GM12878 (cell line): Measurements from ENCODE around the gene KLHL2. TPM values are rescaled to one million over a fixed set of nuclear protein-coding genes. Genes with fewer than 3 reads are reported as not detected.
A peak's percentile ranks its signal among the peaks of the same experiment; 100 is the strongest.

Experiments
- ATAC-seq: fragments of 200-7000 bp; cut with Tn5 transposase; 3 replicates; pipeline ENCODE4 v1.9.1; 2020; ENCODE audit warnings: mild to moderate bottlenecking, moderate library complexity
- BruUV-seq: library from RNA; stranded (reverse); fragments of 400-500 nt; replicated peaks from 2 replicates; lab custom pipeline; 2021; lab: Mats Ljungman, UMichigan
- CTCF ChIA-PET: fragments of 300-600 bp; sonication (Branson Sonifier 250); formaldehyde crosslinking; extraction: SDS; loops from one replicate; lab custom pipeline; 2021; ENCODE audit warnings: inconsistent platforms; lab: Yijun Ruan, JAX
- POLR2A ChIA-PET: fragments of 350-600 bp; formaldehyde crosslinking; extraction: SDS; loops from one replicate; lab custom pipeline; 2021; ENCODE audit warnings: inconsistent platforms; lab: Charles Lee
- RAD21 ChIA-PET: fragments of 300-600 bp; sonication (Branson Sonifier 250); formaldehyde crosslinking; loops from one replicate; lab custom pipeline; 2023; ENCODE audit warnings: antibody characterized with exemption; ENCODE audit not compliant: unreplicated experiment; lab: Charles Lee
- SMC1A ChIA-PET: fragments of 300-600 bp; sonication (Branson Sonifier 250); formaldehyde crosslinking; loops from one replicate; lab custom pipeline; 2023; ENCODE audit not compliant: unreplicated experiment, uncharacterized antibody; lab: Charles Lee
- DNase-seq: peaks from one replicate; pipeline ENCODE4 v3.0.0-alpha.2; 2011; ENCODE audit warnings: low read depth, low spot score
- FAIRE-seq: peaks from 3 replicates; lab custom pipeline; 2011; peaks lifted over from hg19 to GRCh38; lab: Jason Lieb, UNC
- H2AFZ ChIP-seq: 2 replicates; pipeline ENCODE4 v1.6.0; 2011; ENCODE audit warnings: low read depth, low read length, control low read depth; ENCODE audit not compliant: control insufficient read depth
- H3K27ac ChIP-seq: 2 replicates; pipeline ENCODE4 v1.5.1; 2011; ENCODE audit warnings: control low read depth; ENCODE audit not compliant: control insufficient read depth, insufficient read depth
- H3K27me3 ChIP-seq, 2 experiments: replicated peaks in 1 of 2; 2 replicates each; pipeline versions ENCODE4 v1.6.0 to v1.6.1; 2011; ENCODE audit warnings: low read length in 1 of 2; ENCODE audit not compliant: control insufficient read depth in 2 of 2, insufficient read depth in 2 of 2
- H3K36me3 ChIP-seq, 2 experiments: 2 replicates each; pipeline ENCODE4 v1.5.1; 2011; ENCODE audit warnings: low read length in 1 of 2; ENCODE audit not compliant: control insufficient read depth in 2 of 2, insufficient read depth in 2 of 2
- H3K4me1 ChIP-seq: 2 replicates; pipeline ENCODE4 v1.6.1; 2011; ENCODE audit warnings: mild to moderate bottlenecking, low read length, moderate library complexity, mixed read lengths; ENCODE audit not compliant: control insufficient read depth, insufficient read depth
- H3K4me2 ChIP-seq: 2 replicates; pipeline ENCODE4 v1.6.0; 2011; ENCODE audit warnings: control low read depth; ENCODE audit not compliant: control insufficient read depth, insufficient read depth
- H3K4me3 ChIP-seq: fragments of 200-600 bp; sonication (generic); 2 replicates; pipeline ENCODE4 v1.5.1; 2016
- H3K79me2 ChIP-seq: 2 replicates; pipeline ENCODE4 v1.6.0; 2011; ENCODE audit warnings: low read length; ENCODE audit not compliant: control insufficient read depth, insufficient read depth
- H3K9ac ChIP-seq: 2 replicates; pipeline ENCODE4 v1.8.0; 2011; ENCODE audit warnings: low read length, control low read depth, mixed read lengths; ENCODE audit not compliant: control insufficient read depth, insufficient read depth
- H3K9me3 ChIP-seq: replicated peaks from 3 replicates; pipeline ENCODE4 v1.5.1; 2011; ENCODE audit warnings: mild to moderate bottlenecking, low read length; ENCODE audit not compliant: control insufficient read depth, insufficient read depth
- H4K20me1 ChIP-seq: 2 replicates; pipeline ENCODE4 v1.6.0; 2011; ENCODE audit not compliant: control insufficient read depth, insufficient read depth
- IKZF1 ChIP-seq: fragments of 450-650 bp; conservative IDR thresholded peaks from 2 replicates; pipeline ENCODE4 v1.6.1; 2017; ENCODE audit warnings: antibody characterized with exemption, mild to moderate bottlenecking
- IRF4 ChIP-seq: IDR thresholded peaks from 2 replicates; pipeline ENCODE4 v1.6.1; 2011; ENCODE audit warnings: low read depth, low read length
- MEF2B ChIP-seq: fragments of 450-650 bp; IDR thresholded peaks from 2 replicates; pipeline ENCODE4 v1.6.1; 2018; ENCODE audit warnings: mild to moderate bottlenecking, moderate library complexity; ENCODE audit not compliant: partially characterized antibody, poor library complexity, severe bottlenecking
- MLLT1 ChIP-seq: fragments of 450-650 bp; IDR thresholded peaks from 2 replicates; pipeline ENCODE4 v1.6.1; 2016; ENCODE audit warnings: mild to moderate bottlenecking
- MTA3 ChIP-seq: IDR thresholded peaks from 2 replicates; pipeline ENCODE4 v1.6.1; 2012; ENCODE audit warnings: low read length, inconsistent platforms, borderline replicate concordance
- NR2C2 ChIP-seq: IDR thresholded peaks from 2 replicates; pipeline ENCODE4 v1.6.1; 2011; ENCODE audit warnings: borderline replicate concordance, low read depth; ENCODE audit not compliant: control insufficient read depth, insufficient read length
- PML ChIP-seq: IDR thresholded peaks from 2 replicates; pipeline ENCODE4 v1.6.1; 2012; ENCODE audit warnings: low read length, inconsistent platforms
- RBBP5 ChIP-seq: fragments of 200-600 bp; sonication (generic); conservative IDR thresholded peaks from 2 replicates; pipeline ENCODE4 v1.6.1; 2016
- WGBS: methylation state at CpG from one replicate; pipeline ENCODE4 v1.1.6; 2016; ENCODE audit warnings: low lambda C conversion rate; ENCODE audit not compliant: insufficient replicate concordance, insufficient coverage; ENCODE audit errors: missing lambda C conversion rate; 5-methylcytosine and 5-hydroxymethylcytosine counted together
- in situ Hi-C: fragments of 300-500 bp; cut with MboI; formaldehyde crosslinking; loops from 9 replicates; pipeline ENCODE4 v1.14.3; 2018; ENCODE audit warnings: mixed read lengths
- intact Hi-C: fragments of 100-400 bp; cut with micrococcal nuclease; formaldehyde crosslinking; loops from one replicate; pipeline ENCODE4 v1.14.2; 2022; ENCODE audit not compliant: unreplicated experiment
- polyA plus RNA-seq, 11 experiments: library from polyadenylated mRNA; depleted of rRNA in 4 of 11; unstranded in 6 of 11; stranded (reverse) in 5 of 11; fragments of >200 nt; fragmentation: Nextera tagmentation in 4 of 11; fragmentation: Illumina TruSeq in 1 of 11; extraction: Ambion mirVana in 4 of 11; extraction: Trizol in 1 of 11; gene quantifications; 1 replicate in 1 of 11; 2 replicates in 10 of 11; pipeline versions ENCODE4 v1.2.1 to v1.2.3, GENCODE V29; 2011 to 2016; ENCODE audit warnings: inconsistent platforms in 2 of 11, missing spikeins in 2 of 11, low read depth in 1 of 11
- total RNA-seq, 4 experiments: library from RNA; depleted of rRNA in 3 of 4; stranded (reverse); fragments of >200 nt in 3 of 4; fragmentation: Illumina TruSeq in 1 of 4; extraction: Trizol in 1 of 4; gene quantifications; 2 replicates each; pipeline versions ENCODE4 v1.2.1 to v1.2.3, GENCODE V29; 2013 to 2021
- TF ChIP-seq, protein P1 (sequence below), 3 experiments: IDR thresholded peaks in 2 of 3; conservative IDR thresholded peaks in 1 of 3; 2 replicates each; pipeline ENCODE4 v1.5.1; 2011; ENCODE audit warnings: low read depth in 3 of 3, low read length in 3 of 3, mild to moderate bottlenecking in 3 of 3, control low read depth in 2 of 3, moderate library complexity in 2 of 3, inconsistent platforms in 1 of 3, mixed read lengths in 1 of 3; ENCODE audit not compliant: control insufficient read depth in 2 of 3, insufficient read depth in 1 of 3; ENCODE audit errors: extremely low read depth in 1 of 3

The KLHL2 gene
- total and polyA plus RNA-seq, 10 of the 15 experiments (the other 5 are each of a cell fraction or from before 2014, with no cell fraction given), result 4.8 to 22.8 (median 12.9) TPM

GRCh38 chr4:165347647-165348569 is 140.5 kb downstream of the KLHL2 start:
- ChIA-PET RAD21 (interaction anchor here (2.2 kb wide), 2 partner anchors 17 to 216 kb away, joined by 4 to 9 read pairs; no protein-coding TSS in a partner anchor), CTCF (interaction anchor here (1.8 to 10.2 kb wide), 2 partner anchors 8 to 216 kb away, joined by 8 to 98 read pairs; no protein-coding TSS in a partner anchor), SMC1A (interaction anchor here (1.1 to 3.8 kb wide), 2 partner anchors 97 to 217 kb away, joined by 3 to 12 read pairs; no protein-coding TSS in a partner anchor), POLR2A (interaction anchor here (1.9 kb wide), 1 partner anchor 13 kb away, joined by 5 read pairs; no protein-coding TSS in a partner anchor)
- no peak for TF ChIP-seq MTA3
- Histone ChIP-seq H3K9ac (no peak overlapping the region), H3K4me2 (no peak overlapping the region), H2AFZ (no peak overlapping the region), H3K79me2 (no peaks in the 10 kb centered on the region), H3K4me1 (no peaks in the 10 kb centered on the region), H3K27ac (no peak overlapping the region), H3K9me3 (no peaks in the 10 kb centered on the region), H3K4me3 (no peak overlapping the region), H3K27me3 (no peaks in the 10 kb centered on the region), H4K20me1 (no peaks in the 10 kb centered on the region), H3K36me3 (peaks cover 0 to 5% of the 10 kb centered on the region in 2 experiments; a peak in 2 of 4 replicates)
- no peak for DNase-seq
- FAIRE-seq, result no peak
- in situ Hi-C loops (loop anchor here (5.0 kb wide), 1 partner anchor 216 kb away; no protein-coding TSS in a partner anchor), intact Hi-C loops (no loop called here)
- no TSS peak for BruUV-seq
- WGBS, result 80% methylated on average over 3 of the region's 3 CpGs
- ATAC-seq, result no peak

GRCh38 chr4:165351359-165352130 is 144.2 kb downstream of the KLHL2 start:
- ChIA-PET CTCF (interaction anchor here (0.6 to 10.2 kb wide), 15 partner anchors 8 to 689 kb away, joined by 3 to 98 read pairs (median 4); no protein-coding TSS in a partner anchor), SMC1A (interaction anchor here (1.1 to 2.1 kb wide), 2 partner anchors 9 to 10 kb away, joined by 3 to 4 read pairs; no protein-coding TSS in a partner anchor), POLR2A (no interaction called here), RAD21 (interaction anchor here (0.7 to 1.2 kb wide), 2 partner anchors 221 to 271 kb away, joined by 3 read pairs; no protein-coding TSS in a partner anchor)
- H4K20me1 ChIP-seq, result no peaks in the 10 kb centered on the region
- H3K36me3 ChIP-seq, result no peaks in the 10 kb centered on the region
- H3K79me2 ChIP-seq, result no peaks in the 10 kb centered on the region
- intact Hi-C loops, result no loop called here
- 39% methylated on average over 5 of the region's 5 CpGs for WGBS
- H3K4me2 ChIP-seq, result no peak overlapping the region
- no peak overlapping the region for H3K27ac ChIP-seq
- FAIRE-seq (no peak), DNase-seq (no peak), ATAC-seq (peak; percentile 30; the same call in 2 of the 3 replicates)
- no TSS peak for BruUV-seq
- H2AFZ ChIP-seq, result no peak overlapping the region
- in situ Hi-C loops, result no loop called here
- no peaks in the 10 kb centered on the region for H3K27me3 ChIP-seq
- no peaks in the 10 kb centered on the region for H3K9me3 ChIP-seq
- no peaks in the 10 kb centered on the region for H3K4me1 ChIP-seq
- H3K9ac ChIP-seq, result no peak overlapping the region
- no peak overlapping the region for H3K4me3 ChIP-seq
- no peak for TF ChIP-seq NR2C2
- TF ChIP-seq, protein P1, sequence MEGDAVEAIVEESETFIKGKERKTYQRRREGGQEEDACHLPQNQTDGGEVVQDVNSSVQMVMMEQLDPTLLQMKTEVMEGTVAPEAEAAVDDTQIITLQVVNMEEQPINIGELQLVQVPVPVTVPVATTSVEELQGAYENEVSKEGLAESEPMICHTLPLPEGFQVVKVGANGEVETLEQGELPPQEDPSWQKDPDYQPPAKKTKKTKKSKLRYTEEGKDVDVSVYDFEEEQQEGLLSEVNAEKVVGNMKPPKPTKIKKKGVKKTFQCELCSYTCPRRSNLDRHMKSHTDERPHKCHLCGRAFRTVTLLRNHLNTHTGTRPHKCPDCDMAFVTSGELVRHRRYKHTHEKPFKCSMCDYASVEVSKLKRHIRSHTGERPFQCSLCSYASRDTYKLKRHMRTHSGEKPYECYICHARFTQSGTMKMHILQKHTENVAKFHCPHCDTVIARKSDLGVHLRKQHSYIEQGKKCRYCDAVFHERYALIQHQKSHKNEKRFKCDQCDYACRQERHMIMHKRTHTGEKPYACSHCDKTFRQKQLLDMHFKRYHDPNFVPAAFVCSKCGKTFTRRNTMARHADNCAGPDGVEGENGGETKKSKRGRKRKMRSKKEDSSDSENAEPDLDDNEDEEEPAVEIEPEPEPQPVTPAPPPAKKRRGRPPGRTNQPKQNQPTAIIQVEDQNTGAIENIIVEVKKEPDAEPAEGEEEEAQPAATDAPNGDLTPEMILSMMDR (IDR thresholded peaks at IDR 0.05 in 2 of 3, conservative IDR thresholded peaks at IDR 0.05 in 1 of 3; ENCODE audit: control insufficient read depth in 2 of 3, extremely low read depth in 1 of 3, insufficient read depth in 1 of 3, low read depth in 3 of 3, low read length in 3 of 3), result peak in 2 of 3 experiments; percentile 20 to 27; a peak in 1 of 6 replicates
- no peak for TF ChIP-seq PML
- 0 out of 2 replicates have a peak, but pooled peaks have one; percentile 31 for TF ChIP-seq IKZF1
- TF ChIP-seq RBBP5, result no peak
- peak; percentile 55 for TF ChIP-seq MEF2B
- no peak for TF ChIP-seq IRF4
- no peak for TF ChIP-seq MLLT1
